T47D (cell line): ENCODE measurements around the gene IDUA.

ENCODE experiments used
- DNase-seq, 2 experiments: peaks; one replicate each; pipeline versions ENCODE4 v3.0.0 to v3.0.0-alpha.2; 2011 to 2012; ENCODE audit warnings: low read depth in 1 of 2, low spot score in 1 of 2
- JUND ChIP-seq: IDR thresholded peaks from 2 replicates; pipeline ENCODE4 v1.6.1; 2012; ENCODE audit warnings: low read depth
- in situ Hi-C: cut with HindIII; loops from 2 replicates; pipeline ENCODE4 v1.10.0; 2016; ENCODE audit warnings: low sequenced_read_pairs, low pct_unique_long_range_greater_than_20kb

Gene IDUA

DNA sequence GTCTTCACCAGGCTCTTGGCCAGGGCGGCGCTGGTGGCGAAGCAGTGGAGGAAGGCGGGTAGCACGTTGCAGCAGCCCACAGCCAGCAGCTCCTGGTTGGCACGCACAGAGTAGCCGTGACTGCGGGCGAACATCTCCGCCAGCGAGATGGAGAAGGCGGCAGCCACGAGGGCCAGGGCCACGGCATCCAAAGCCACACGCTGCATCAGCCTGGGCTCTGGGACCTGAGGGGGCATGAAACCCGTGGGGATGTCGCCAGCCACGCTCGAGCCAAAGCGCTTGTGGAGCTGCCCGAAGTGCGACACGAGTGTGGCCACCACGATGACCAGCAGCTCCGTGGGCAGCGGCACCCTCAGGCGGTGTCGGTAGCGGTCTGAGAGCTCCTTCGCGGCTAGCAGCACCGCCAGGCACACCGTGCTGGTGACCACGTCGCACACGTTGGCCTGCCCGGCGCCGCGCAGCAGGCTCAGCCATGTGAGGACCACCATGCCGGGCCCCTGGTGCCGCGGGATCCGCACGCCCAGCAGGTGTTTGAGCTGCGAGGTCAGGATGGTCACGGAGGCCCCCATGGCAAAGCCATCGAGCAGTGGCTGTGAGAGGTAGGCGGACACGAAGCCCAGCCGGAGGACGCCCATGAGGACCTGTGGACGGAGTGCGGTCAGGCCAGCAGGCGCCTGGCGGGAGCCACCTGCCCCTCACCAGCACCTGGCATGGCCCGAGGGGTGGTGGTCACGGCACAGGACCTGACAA, 3.1 kb downstream of the IDUA start:
- TF ChIP-seq JUND, result no peak
- DNase-seq, result no peak
- in situ Hi-C loops, result no loop called here

DNA sequence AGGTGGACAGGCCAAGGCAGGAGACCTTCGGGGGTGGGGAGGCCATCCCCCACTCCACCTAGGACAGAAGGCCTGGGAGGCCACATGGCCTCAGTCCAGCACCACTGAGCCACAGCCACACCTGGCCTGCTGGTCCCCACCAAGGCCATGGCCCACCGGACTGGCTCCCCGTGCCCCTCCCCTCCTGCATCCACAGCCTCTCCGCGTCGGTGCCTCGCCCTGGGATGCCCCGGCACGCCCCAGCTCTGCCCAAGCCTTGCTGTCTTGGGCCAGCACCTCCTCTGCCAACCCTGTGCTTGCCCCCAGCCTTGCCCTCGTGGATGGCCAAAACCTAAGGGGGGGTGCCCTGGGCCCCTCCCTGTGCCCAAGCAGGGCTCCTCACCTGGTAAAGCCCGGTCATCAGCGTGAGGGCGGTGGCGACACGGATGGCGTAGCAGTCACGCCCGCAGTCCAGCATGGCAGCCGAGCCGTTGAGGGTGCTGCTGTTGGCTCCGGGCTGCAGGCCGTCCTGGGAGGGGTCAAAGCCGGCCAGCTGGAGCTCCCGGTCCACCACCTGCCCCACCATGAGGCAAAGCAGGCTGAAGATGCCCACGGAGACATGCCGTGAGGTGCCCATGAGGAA, 4.0 kb downstream of the IDUA start:
- TF ChIP-seq JUND, result no peak
- in situ Hi-C loops, result no loop called here
- DNase-seq, result no peak

DNA sequence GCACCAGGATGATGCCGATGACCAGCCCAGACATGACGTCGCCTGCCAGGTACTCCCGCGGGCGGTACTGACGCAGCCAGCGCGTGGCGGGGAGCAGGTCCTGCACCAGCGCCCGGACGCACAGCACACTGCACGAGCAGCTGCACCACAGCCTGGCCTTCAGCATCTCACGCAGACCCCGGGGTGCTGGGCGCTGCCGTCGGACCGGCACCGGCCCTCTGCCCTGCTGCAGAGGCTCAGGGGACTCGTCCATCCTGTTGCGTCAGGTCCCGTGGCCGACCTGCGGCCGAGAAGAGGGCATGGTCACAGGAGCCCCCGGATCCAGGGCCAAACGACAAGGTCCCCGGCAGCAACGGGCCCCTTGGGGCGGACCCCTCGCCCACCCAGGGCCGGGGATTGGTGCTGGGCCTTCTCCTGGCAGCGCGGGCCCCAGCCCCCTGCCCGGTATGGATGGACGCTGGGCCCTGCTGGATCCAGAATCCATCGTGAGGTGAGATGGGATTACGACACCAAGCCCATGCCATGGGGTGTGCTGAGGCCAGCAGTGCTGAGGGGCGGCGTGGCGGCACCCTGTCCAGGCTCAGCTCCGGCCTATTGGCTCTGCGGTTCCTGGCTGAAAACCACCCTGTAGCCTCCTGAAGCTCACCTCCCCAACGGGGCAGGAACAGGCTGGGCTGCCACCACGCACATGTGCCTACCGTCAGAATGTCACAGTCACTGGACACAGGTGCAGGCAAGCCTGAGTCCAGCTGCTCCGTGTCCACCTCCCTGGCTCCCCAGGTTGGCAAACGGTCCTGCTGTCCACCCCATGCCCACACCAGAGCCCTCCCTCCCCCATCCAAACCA, 4.8 kb downstream of the IDUA start:
- in situ Hi-C loops, result no loop called here
- no peak for TF ChIP-seq JUND
- DNase-seq, result no peak

DNA sequence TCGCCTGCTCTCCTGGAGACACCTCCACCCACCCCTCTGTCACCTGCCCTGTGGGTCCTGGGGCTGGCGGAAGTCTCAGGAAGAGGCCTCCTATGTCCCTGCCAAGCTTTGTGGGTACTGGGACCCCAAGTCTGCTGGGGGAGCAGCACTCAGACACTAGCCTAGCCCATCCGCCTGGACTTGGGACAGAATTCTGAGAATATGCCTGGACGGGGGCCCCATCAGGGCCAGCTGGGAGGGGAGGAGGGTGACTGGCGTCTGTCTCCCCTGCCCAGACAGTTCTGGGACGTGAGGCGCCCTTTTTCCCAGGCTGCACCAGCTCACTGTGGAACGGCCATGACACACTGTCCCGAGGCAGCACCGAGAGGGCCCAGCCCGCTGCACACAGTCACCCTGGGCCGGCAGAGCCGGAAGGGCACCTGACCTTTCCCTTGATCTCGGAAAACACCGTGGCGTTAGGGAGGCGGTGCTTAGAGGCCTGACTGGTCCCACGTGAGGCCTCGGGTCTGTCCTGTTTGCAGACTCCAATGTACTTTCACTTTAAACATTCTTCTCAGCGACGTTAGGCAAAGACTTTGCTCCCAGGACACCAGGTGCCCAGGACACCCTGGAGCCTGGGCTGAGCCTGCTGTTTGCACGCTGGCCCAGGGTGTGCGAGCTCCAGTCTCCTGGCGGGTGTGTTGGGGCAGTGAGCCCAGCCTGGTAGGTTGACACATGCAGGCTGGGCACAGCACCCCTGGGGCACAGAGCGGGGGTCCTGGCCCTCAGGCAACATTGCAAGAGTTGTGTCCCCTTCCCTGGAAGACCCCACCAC, 5.7 kb downstream of the IDUA start:
- in situ Hi-C loops, result no loop called here
- no peak for TF ChIP-seq JUND
- DNase-seq, result peak; percentile 88 to 95

DNA sequence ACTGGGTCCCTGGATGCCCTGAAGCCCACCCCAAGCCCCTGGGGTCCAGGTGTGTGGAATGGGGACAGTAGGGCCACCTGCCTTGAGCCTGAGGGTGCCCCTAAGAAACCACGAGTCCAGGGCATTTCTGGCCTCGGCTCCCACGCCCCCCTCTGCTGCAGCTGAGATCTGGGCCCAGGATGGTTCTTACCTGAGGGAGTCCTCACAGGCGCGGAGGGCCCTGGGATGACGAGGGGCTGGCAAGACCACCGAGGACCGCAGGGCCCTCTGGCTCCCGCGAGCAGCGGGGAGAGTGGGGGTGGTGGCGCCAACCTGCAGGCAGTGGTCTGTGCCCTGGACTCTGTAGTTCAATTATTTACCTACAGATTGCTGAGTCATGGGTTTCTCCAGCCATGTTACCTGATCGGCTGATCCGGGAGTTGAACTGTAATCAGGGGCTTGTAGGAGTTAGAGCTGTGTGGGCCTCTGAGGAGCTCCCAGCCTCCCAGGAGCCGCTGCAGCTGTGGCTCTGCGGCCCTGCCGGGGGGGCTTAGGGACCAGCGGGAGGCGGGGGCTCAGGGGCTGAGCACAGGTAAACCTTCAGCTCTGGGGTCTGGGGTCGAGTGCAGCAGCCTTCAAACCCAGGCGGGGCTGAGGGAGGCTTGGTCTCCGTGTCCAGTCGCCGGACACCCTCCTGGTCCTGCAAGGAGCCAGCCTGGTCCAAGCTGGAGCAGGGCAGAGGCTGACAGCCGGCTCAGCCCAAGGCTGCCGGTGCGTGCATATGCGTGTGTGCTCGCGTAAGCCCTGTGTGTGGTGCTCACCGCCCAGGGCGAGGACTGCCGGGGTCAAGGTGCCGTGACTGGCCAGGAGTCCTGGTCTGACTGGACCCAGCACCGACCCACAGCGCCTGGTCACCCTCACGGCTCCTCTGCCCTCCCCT, 6.5 kb downstream of the IDUA start, which contains the start of gene SLC26A1:
SLC26A1 (minus strand) TSS at position 294 of the 919 bp plus-strand sequence. CDS start 1,701 bp downstream, outside the sequence.
- in situ Hi-C loops, result no loop called here

DNA sequence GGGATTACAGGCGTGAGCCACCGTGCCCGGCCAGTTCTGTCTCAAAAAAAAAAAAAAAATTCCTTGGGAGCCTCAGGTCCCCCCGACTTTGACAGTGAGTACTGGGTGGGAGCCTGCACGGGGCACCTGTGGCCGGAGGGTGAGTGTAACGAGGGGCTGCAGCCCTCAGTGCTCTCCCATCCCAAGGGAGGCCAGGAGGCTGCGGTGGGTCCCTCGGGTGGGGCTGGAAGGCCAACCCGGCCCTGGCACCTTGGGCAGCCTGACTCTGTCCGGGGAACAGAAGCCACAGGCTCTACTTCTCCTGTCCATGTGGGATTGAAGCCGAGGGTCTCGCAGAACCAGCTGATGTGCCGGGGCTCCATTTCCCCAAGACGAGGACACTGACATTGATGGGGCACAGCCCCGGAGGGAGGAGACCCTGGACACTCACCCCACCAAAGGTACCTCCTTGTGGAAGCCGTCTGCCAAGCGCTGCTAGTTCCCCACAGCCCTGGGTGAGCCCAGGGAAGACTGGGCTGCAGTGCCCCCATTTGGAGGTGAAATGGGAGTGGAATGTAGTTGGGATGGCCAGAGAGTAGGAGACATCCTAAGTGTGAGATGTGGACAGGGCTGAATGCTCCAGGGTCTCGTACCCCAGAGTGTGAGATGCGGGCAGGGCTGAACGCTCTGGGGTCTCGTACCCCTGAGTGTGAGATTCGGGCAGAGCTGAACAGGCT, 8.6 kb downstream of the IDUA start:
- in situ Hi-C loops, result no loop called here
- DNase-seq, result no peak
- no peak for TF ChIP-seq JUND

More for the DNA sequence above, 6.5 kb downstream of the IDUA start, which contains the start of gene SLC26A1:
- DNase-seq, result peak in 1 of 2 experiments; percentile 73
- no peak for TF ChIP-seq JUND

DNA sequence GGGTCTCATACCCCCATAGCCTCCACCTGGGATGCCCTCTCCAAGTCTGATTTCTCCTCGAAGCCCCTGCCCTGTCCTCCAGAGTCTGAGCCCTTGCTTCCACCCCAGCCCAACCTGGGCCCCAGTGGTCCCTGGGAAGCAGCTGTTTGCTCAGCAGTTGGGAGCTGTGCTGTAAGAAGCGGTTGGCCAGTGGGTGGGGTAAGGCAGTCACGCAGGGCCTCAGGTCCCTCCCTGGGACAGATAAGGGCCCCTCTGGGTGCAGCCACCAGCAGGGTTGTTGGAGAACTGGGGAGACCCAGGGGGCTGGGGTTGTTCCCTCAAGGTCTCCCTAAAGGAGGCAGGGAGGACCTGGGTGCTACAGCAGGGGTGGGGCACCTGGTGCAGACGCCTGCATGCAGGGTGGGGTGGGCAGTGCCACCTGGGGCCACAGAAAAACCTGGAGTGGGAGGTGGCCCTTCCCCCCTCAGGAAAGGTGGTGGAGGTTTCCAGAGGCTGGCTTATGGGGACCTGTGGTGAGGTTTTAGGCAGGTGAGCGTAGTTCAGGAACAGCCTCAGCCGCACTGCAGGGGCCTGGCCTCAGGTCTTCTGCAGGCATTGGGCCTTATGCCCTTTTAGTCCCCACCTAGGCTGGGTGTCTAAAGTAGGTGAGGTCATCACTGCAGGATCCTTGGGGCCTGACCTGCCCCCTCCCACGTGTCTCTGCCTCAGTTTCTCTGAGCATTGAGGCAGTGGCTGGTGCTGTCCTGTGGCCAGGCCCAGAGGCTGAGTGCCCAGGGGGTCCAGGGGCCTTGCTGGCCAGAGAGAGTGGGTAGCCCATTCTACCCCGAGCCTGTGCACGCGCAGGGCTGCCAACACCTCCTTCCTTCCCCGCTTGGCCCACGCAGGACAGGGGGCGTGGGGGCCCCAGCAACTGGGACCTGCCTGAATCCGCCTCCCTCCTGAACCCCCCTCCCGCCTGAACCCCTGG, 9.5 kb downstream of the IDUA start:
- in situ Hi-C loops, result no loop called here
- no peak for TF ChIP-seq JUND

DNA sequence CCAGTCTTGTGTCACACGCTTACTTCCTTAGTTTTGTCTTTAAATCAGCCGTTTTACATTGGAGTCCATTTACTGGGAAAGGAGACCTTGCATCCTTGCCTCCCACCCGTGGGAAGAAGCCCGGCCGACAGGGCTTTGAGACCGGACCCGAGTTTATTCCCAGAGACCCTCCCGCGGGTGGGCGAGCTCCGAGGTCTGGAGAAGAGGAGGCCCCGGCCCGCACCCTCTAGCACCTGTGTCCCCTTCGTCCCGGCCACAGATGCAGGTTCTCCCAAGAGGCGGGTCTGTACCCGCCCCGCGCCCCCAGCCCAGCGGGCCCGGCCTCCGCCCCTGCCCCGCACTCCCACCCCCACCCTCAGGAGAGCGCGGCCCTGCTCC, 10.1 kb downstream of the IDUA start:
- DNase-seq, result no peak
- in situ Hi-C loops, result no loop called here
- TF ChIP-seq JUND, result no peak

More for the DNA sequence above, 9.5 kb downstream of the IDUA start:
- DNase-seq, result no peak

DNA sequence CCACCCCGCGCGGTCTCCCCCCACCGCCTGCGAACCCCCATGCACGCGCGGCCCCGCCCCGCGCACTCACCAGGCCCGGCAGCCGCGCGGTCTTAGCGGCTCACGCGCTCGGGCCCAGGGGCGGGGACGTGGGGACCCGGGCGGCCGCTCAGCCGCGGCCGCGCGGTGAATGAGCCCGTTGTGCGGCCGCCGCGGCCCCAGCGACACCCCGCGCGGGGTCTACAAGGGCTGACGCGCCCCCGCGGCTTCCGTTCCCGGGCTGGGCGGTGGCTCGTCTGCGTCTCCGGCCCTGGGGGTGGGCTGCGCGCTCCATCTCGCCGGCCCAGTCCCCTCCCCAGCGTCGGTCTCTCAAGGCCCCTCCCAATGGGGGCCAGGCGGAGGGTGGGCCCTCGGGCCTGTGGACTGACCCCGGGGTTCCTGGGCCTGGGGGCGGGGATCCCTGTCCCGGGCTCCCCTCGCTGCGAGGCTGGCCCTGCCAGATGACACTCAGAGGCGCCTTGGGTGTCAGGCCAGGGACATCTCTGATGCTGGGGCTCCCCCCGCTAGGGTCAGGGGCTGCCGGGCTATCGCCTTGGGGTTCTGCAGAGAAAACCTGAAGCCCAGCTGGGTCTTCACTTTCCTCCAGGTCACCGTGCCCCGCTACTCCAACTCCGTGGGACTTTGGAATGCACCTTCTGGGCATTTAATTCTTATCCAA, 10.7 kb downstream of the IDUA start:
- no peak for TF ChIP-seq JUND
- in situ Hi-C loops, result no loop called here
- DNase-seq, result peak; percentile 68 to 81
